DMS53 treated with DMSO at 0.1 percent for 48 hours (cell line): ENCODE measurements around the gene UBL4A.

Source experiments
- DNase-seq: peaks from one replicate; lab custom pipeline; 2025; ENCODE audit not compliant: unreplicated experiment; lab: John Stamatoyannopoulos, UW

Gene UBL4A

GRCh38 chrX:154464806-154465365, 21.5 kb downstream of the UBL4A start:
- DNase-seq = no peak

DNA sequence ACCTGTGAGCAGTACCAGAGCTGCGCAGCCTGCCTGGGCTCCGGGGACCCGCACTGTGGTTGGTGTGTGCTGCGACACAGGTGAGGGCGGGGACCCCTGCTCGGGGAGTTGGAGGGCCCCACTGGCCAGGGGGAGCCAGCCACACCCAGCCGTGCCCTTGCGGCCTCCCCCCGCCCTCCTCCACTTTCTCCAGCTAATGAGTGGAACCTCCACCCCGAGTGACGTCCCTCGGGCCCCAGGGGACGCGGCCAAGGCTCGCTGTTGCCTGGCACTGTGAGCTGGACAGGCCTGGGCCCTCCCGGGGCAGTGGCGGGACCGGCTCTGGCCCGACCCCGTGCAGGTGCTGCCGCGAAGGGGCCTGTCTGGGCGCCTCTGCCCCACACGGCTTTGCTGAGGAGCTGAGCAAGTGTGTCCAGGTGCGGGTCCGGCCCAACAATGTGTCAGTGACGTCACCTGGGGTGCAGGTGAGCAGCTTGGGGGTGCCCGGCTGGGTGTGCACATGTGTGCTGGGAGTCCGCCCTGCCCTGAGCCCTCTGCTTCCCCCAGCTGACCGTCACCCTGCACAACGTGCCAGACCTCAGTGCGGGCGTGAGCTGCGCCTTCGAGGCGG, 22.7 kb downstream of the UBL4A start:
- no peak for DNase-seq

DNA sequence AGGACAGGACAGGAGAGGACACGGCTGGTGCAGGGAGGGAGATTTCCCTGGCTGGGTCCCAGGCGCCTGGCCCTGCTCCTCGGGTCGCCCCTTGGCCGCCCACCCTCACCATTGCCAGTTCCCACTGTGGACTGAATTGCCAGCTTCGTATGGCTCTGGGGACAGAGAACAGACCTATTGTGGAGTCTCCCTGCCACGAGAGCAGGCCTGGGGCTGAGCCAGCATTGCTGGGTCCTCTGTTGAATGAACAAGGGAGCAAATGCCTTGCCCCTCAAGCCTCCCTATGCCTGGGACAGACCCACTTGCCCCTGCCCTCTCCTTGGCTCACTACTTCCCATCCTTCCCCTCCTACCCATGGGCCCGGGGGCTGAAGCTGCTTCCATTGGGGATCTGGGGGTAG, 24.0 kb downstream of the UBL4A start:
- no peak for DNase-seq

GRCh38 chrX:154460326-154460725, 26.1 kb downstream of the UBL4A start:
- no peak for DNase-seq

GRCh38 chrX:154459832-154460231, 26.6 kb downstream of the UBL4A start:
- no peak for DNase-seq

- no peak for DNase-seq
Observed at GRCh38 chrX:154458954-154459778, 27.2 kb downstream of the UBL4A start.

DNA sequence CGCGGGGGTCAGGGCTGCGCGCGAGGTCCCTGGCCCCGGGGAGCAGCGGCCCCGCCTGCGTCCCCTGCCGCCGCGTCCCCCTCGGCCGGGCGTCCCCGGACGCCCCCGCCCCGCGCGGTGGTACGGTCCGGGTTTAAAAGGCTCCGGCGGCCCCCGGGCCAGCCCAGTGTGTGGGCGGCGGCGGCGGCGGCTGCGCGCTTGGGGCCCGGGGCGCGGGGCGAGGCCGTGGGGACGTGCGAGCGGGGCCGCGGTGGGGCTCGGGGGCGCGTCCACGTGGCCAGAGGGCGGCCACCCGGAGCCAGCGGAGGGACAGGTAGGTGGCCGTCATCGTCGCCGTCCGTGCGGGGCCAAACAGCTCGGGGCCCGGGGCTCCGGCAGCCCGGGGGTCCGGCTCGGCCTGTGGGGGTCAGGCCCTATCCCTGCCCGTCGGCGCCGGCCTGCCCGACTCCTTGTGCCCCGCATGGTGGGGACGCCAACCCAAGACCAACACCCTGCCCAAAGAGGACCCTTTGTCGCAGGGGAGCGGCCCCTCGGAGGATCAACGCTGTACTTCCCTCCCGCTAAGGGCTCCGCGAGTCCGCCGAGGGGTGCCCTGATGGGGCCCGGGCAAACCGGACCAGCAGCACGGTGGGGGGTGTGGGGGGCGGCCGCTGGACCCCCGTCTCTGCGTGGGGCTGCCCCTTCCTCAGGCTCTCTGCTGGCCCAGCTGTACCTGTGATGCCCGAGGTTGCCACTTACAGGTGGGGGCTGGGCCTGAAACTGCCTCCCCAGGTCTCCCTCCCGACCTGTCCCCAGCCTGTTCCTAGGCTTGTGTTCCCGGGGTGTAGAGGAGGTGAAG, 28.1 kb downstream of the UBL4A start, which contains the start of gene PLXNA3:
PLXNA3 (plus strand) TSS at position 166 of the 838 bp plus-strand sequence. CDS start 1,903 bp downstream, outside the sequence.
- DNase-seq = no peak

GRCh38 chrX:154457491-154458115, 28.8 kb downstream of the UBL4A start:
- DNase-seq = peak; percentile 42

GRCh38 chrX:154452823-154453222, 33.6 kb downstream of the UBL4A start:
- DNase-seq = no peak

- DNase-seq = no peak
Observed at GRCh38 chrX:154450312-154450711, 36.1 kb downstream of the UBL4A start.

DNA sequence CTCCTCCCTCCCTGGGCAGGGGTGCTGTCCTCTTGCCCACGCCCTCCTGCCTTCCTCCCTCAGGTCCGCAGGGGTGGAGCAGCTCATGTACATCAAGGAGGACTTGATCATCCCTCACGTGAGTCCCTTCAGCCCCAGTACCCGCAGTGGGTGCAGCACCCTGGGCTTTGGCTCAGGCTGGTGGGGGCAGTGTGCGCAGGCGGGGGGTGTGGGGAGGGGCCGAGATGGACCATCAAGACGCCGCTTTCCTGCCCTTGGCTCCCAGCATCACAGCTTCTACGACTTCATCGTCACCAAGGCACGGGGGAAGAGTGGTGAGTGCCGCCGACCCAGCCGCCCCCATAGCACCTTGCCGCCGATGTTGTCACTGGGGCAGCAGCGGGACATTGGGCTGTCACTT, 36.8 kb downstream of the UBL4A start:
- no peak for DNase-seq

- DNase-seq = no peak
Observed at GRCh38 chrX:154448484-154448883, 37.9 kb downstream of the UBL4A start.

DNA sequence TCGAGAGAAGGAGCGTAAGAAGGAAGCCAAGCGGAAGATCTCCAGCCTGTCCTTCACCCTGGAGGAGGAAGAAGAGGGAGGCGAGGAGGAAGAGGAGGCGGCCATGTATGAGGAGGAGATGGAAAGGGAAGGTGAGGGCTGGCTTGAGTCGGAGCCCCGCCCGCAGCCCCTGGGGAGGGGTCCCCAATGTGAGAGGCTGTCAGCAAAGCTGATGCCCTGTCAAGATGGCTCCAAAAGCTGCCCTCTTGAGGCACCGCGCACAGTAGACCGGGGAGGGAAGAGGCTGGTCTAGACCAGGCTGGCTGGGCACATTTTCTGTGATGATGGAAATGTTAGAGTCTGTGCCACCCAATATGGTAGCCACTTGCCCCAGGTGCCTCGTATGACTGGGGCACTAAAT, 40.0 kb downstream of the UBL4A start:
- DNase-seq = no peak

DNA sequence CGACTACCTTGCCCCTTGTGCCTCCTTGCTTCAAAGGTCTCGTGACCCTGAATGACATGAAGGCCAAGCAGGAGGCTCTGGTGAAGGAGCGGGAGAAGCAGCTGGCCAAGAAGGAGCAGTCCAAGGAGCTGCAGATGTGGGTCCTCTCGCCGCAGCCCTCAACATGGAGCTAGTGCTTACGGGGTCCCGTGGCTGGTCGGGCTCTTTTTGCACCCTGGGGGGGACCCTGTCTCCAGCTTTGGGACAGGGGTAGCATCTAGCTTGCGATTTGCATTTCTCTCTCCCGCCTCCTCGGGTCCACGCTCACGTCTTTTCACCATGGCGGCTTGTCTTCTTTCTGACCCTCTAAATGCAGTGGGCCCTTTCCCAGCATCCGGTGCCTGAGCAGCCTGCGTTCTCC, 40.6 kb downstream of the UBL4A start:
- no peak for DNase-seq

DNA sequence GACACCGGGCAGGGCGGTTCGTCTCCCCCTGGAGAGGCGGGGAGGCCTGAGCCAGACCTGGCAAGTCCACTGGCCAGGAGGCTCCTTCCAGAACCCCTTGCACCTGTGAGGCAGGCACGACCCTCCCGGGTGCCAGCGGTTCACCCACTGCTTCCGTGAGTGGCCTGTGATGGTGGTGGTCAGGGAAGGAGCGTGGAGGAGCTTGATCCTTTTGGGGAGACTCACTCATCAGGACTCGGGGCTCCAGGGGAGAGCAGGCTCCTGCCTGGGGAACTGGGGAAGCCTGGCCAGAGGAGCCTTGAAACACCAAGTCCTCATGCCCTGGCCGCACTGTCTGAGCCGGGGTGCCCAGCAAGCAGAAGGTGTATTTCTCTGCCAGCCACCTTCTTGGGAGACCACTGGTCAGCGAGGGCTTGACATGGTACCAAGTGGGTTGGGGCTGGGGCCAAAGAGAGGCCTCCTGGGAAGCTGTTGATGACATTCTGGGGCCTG, 41.6 kb downstream of the UBL4A start:
- no peak for DNase-seq

GRCh38 chrX:154443992-154444754, 42.2 kb downstream of the UBL4A start, which contains the start of gene FAM50A:
FAM50A (plus strand) TSS chrX:154444141; CDS start chrX:154444236, 95 bp downstream.
- peak; percentile 32 for DNase-seq

- DNase-seq = no peak
Observed at GRCh38 chrX:154443479-154443910, 42.9 kb downstream of the UBL4A start.

GRCh38 chrX:154441984-154442707, 44.3 kb downstream of the UBL4A start:
- DNase-seq = no peak

DNA sequence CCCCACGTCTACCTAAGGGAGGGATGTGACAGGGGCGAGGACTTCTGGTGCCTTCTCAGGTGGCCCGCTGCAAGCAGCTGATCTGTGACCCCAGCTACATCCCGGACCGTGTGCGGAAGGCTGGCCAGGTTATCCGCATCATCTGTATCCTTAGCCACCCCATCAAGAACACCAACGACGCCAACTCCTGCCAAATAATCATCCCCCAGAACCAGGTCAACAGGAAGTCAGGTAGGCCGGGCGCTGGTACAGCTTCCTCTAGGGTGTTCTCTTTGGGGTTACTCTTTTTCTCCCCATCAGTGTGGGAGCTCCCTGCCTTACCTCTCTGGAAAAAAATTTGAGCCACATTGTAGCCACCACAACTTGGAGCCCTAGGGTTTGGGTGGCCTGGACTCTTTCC, 44.9 kb downstream of the UBL4A start:
- no peak for DNase-seq
